Measurements from ENCODE around the gene ACTL7A. TPM values are rescaled to one million over a fixed set of nuclear protein-coding genes. Genes with fewer than 3 reads are reported as not detected.
"Not testable (repeated sequence)": the region's sequence is repeated elsewhere in the genome, so short reads cannot be mapped to it uniquely, and the experiment has no call there.

Gene ACTL7A
- total RNA-seq, 4 donors from 2014 or later: not detected

- TF ChIP-seq CTCF (IDR thresholded peaks at IDR 0.05): no peak
- no peak for ATAC-seq (ENCODE audit: low FRiP score)
These were observed 15.5 kb downstream of the ACTL7A start for GRCh38 chr9:108877524-108877923.

GRCh38 chr9:108880738-108881316 lies 18.8 kb downstream of the ACTL7A start:
- no peak for TF ChIP-seq CTCF (IDR thresholded peaks at IDR 0.05)
- DNase-seq (ENCODE audit: low spot score): no peak
- no peak for ATAC-seq (ENCODE audit: low FRiP score)

More at GRCh38 chr9:108877524-108877923, 15.5 kb downstream of the ACTL7A start:
- no peak for DNase-seq (ENCODE audit: low spot score)

GRCh38 chr9:108882052-108882888 lies 20.2 kb downstream of the ACTL7A start:
- TF ChIP-seq CTCF (IDR thresholded peaks at IDR 0.05): no peak
- ATAC-seq (ENCODE audit: low FRiP score) (no peak), DNase-seq (ENCODE audit: low spot score) (no peak)

- TF ChIP-seq CTCF (IDR thresholded peaks at IDR 0.05): no peak
- DNase-seq (ENCODE audit: low spot score): no peak
- no peak for ATAC-seq (ENCODE audit: low FRiP score)
These were observed 21.0 kb downstream of the ACTL7A start for GRCh38 chr9:108883085-108883484.

- ATAC-seq (ENCODE audit: low FRiP score) (no peak), DNase-seq (ENCODE audit: low spot score) (no peak)
- TF ChIP-seq CTCF (IDR thresholded peaks at IDR 0.05): no peak
These were observed 22.6 kb downstream of the ACTL7A start for GRCh38 chr9:108884701-108885100.

GRCh38 chr9:108885643-108886348 lies 23.7 kb downstream of the ACTL7A start:
- no peak for DNase-seq (ENCODE audit: low spot score)
- no peak for TF ChIP-seq CTCF (IDR thresholded peaks at IDR 0.05)
- ATAC-seq (ENCODE audit: low FRiP score): peak; percentile 84

GRCh38 chr9:108886594-108887271 lies 24.7 kb downstream of the ACTL7A start:
- ATAC-seq (ENCODE audit: low FRiP score); DNase-seq (ENCODE audit: low spot score): not testable (repeated sequence)
